Neural progenitor cell (in vitro differentiated cells): ENCODE results near the gene CKAP2L. TPM values are rescaled to one million over a fixed set of nuclear protein-coding genes. Genes with fewer than 3 reads are reported as not detected.

ENCODE experiments used
- DNase-seq: peaks from one replicate; pipeline ENCODE4 v3.0.0-alpha.2; 2016; ENCODE audit warnings: low spot score
- H2AFZ ChIP-seq: fragments of 200-600 bp; sonication (generic); replicated peaks from 2 replicates; pipeline ENCODE4 v1.6.1; 2016; ENCODE audit warnings: antibody characterized with exemption
- H3F3A ChIP-seq: fragments of 200-600 bp; sonication (generic); 2 replicates; pipeline ENCODE4 v1.6.1; 2016; ENCODE audit warnings: antibody characterized with exemption, low read depth
- H3K27ac ChIP-seq: fragments of 200-600 bp; sonication (generic); 2 replicates; pipeline ENCODE4 v1.5.1; 2016; ENCODE audit warnings: mild to moderate bottlenecking
- H3K27me3 ChIP-seq: fragments of 200-600 bp; sonication (generic); 2 replicates; pipeline ENCODE4 v1.6.1; 2016; ENCODE audit warnings: mild to moderate bottlenecking, moderate library complexity
- H3K36me3 ChIP-seq: fragments of 200-600 bp; sonication (generic); 2 replicates; pipeline ENCODE4 v1.5.1; 2016
- H3K4me1 ChIP-seq: fragments of 200-600 bp; sonication (generic); 2 replicates; pipeline ENCODE4 v1.6.1; 2016; ENCODE audit warnings: mixed run types
- H3K4me2 ChIP-seq: fragments of 200-600 bp; sonication (generic); 2 replicates; pipeline ENCODE4 v1.6.1; 2016
- H3K4me3 ChIP-seq: fragments of 200-600 bp; sonication (generic); 2 replicates; pipeline ENCODE4 v1.5.1; 2016
- H3K79me2 ChIP-seq: fragments of 200-600 bp; sonication (generic); 2 replicates; pipeline ENCODE4 v1.6.1; 2016; ENCODE audit warnings: low read depth
- H3K9ac ChIP-seq: fragments of 200-600 bp; sonication (generic); 2 replicates; pipeline ENCODE4 v1.6.1; 2016
- H3K9me3 ChIP-seq: fragments of 200-600 bp; sonication (generic); 2 replicates; pipeline ENCODE4 v1.5.1; 2016; ENCODE audit warnings: low read depth
- H4K20me1 ChIP-seq: fragments of 200-600 bp; sonication (generic); 2 replicates; pipeline ENCODE4 v1.6.1; 2016; ENCODE audit warnings: low read depth
- H3K27ac Mint-ChIP-seq: 3 replicates; pipeline ENCODE4 v1.8.0; 2021; ENCODE audit warnings: mixed read lengths
- H3K27me3 Mint-ChIP-seq: 2 replicates; pipeline ENCODE4 v1.8.0; 2022; ENCODE audit warnings: low read depth, mild to moderate bottlenecking, inconsistent platforms, moderate library complexity, mixed read lengths; ENCODE audit not compliant: insufficient read depth
- H3K36me3 Mint-ChIP-seq: 3 replicates; pipeline ENCODE4 v1.8.0; 2021; ENCODE audit warnings: mixed read lengths
- H3K4me1 Mint-ChIP-seq: 3 replicates; pipeline ENCODE4 v1.8.0; 2021; ENCODE audit warnings: mixed read lengths
- H3K4me3 Mint-ChIP-seq: 3 replicates; pipeline ENCODE4 v1.8.0; 2021; ENCODE audit warnings: mild to moderate bottlenecking, moderate library complexity, mixed read lengths
- H3K9me3 Mint-ChIP-seq: 3 replicates; pipeline ENCODE4 v1.8.0; 2020; ENCODE audit warnings: mixed read lengths
- CTCF ChIP-seq: fragments of 200-600 bp; sonication (generic); IDR thresholded peaks from 2 replicates; pipeline ENCODE4 v1.5.1; 2017; ENCODE audit warnings: antibody characterized with exemption, mild to moderate bottlenecking
- EZH2 ChIP-seq: fragments of 200-600 bp; sonication (generic); IDR thresholded peaks from 2 replicates; pipeline ENCODE4 v1.6.1; 2017; ENCODE audit warnings: antibody characterized with exemption, mild to moderate bottlenecking, moderate library complexity
- EZH2phosphoT487 ChIP-seq: fragments of 200-600 bp; sonication (generic); IDR thresholded peaks from 2 replicates; pipeline ENCODE4 v1.6.1; 2017; ENCODE audit warnings: antibody characterized with exemption
- total RNA-seq: library from RNA; depleted of rRNA; stranded (reverse); fragments of >200 nt; gene quantifications from 2 replicates; pipeline ENCODE4 v1.2.3, GENCODE V29; 2015; ENCODE audit warnings: low replicate concordance

Gene CKAP2L
- total RNA-seq, 1 donor from 2014 or later: 53.7 TPM

GRCh38 chr2:112784199-112785189 lies 20.1 kb upstream of the CKAP2L start, which contains the start of gene IL1A:
Gene IL1A (minus strand): TSS chr2:112784493. CDS start chr2:112783770, 723 bp downstream.
- peak; percentile 86 for DNase-seq

GRCh38 chr2:112783187-112783714 lies 18.8 kb upstream of the CKAP2L start:
- Mint-ChIP-seq H3K9me3 (no peaks in the 10 kb centered on the region), H3K4me3 (no peak overlapping the region), H3K4me1 (peaks cover 10% of the 10 kb centered on the region), H3K27me3 (no peaks in the 10 kb centered on the region), H3K36me3 (no peaks in the 10 kb centered on the region), H3K27ac (no peak overlapping the region)
- Histone ChIP-seq H3K9ac (no peak overlapping the region), H3K4me1 (peaks cover 31% of the 10 kb centered on the region), H3F3A (peaks cover 5% of the 10 kb centered on the region), H3K79me2 (no peaks in the 10 kb centered on the region), H4K20me1 (no peaks in the 10 kb centered on the region), H3K4me2 (peak overlapping the region; percentile 74), H2AFZ (peak overlapping the region; percentile 86), H3K36me3 (no peaks in the 10 kb centered on the region), H3K27me3 (no peaks in the 10 kb centered on the region), H3K9me3 (no peaks in the 10 kb centered on the region), H3K4me3 (peak overlapping the region; percentile 36), H3K27ac (no peak overlapping the region)
- TF ChIP-seq CTCF: no peak
- TF ChIP-seq EZH2phosphoT487: no peak
- TF ChIP-seq EZH2: no peak
- no peak for DNase-seq

More at GRCh38 chr2:112784199-112785189, 20.1 kb upstream of the CKAP2L start, which contains the start of gene IL1A:
- no peaks in the 10 kb centered on the region for H3K79me2 ChIP-seq
- H3K36me3 ChIP-seq: no peaks in the 10 kb centered on the region
- no peak within 1 kb of the TSS for H3K9ac ChIP-seq
- Mint-ChIP-seq H3K4me1 (peaks cover 10% of the 10 kb centered on the region), H3K4me3 (peak within 1 kb of the TSS; percentile 42), H3K36me3 (no peaks in the 10 kb centered on the region), H3K27ac (no peak within 1 kb of the TSS), H3K9me3 (no peaks in the 10 kb centered on the region), H3K27me3 (peaks cover 2% of the 10 kb centered on the region)
- H3K27ac ChIP-seq: no peak within 1 kb of the TSS
- peaks cover 31% of the 10 kb centered on the region for H3K4me1 ChIP-seq
- H4K20me1 ChIP-seq: no peaks in the 10 kb centered on the region
- H3K4me3 ChIP-seq: peak within 1 kb of the TSS; percentile 36
- peaks cover 5% of the 10 kb centered on the region for H3F3A ChIP-seq
- TF ChIP-seq CTCF: no peak
- H3K9me3 ChIP-seq: no peaks in the 10 kb centered on the region
- H3K4me2 ChIP-seq: peak within 1 kb of the TSS; percentile 74
- H3K27me3 ChIP-seq: no peaks in the 10 kb centered on the region
- peak within 1 kb of the TSS; percentile 86 for H2AFZ ChIP-seq

- Mint-ChIP-seq H3K4me3 (no peak overlapping the region), H3K27me3 (no peaks in the 10 kb centered on the region), H3K4me1 (peaks cover 13% of the 10 kb centered on the region), H3K9me3 (no peaks in the 10 kb centered on the region), H3K36me3 (no peaks in the 10 kb centered on the region), H3K27ac (no peak overlapping the region)
- Histone ChIP-seq H3K9ac (no peak overlapping the region), H3K4me1 (peaks cover 37% of the 10 kb centered on the region), H3K4me3 (no peak overlapping the region), H3K79me2 (no peaks in the 10 kb centered on the region), H2AFZ (no peak overlapping the region), H3K27ac (no peak overlapping the region), H3K36me3 (no peaks in the 10 kb centered on the region), H3K4me2 (no peak overlapping the region), H4K20me1 (no peaks in the 10 kb centered on the region), H3F3A (peaks cover 11% of the 10 kb centered on the region), H3K9me3 (no peaks in the 10 kb centered on the region), H3K27me3 (no peaks in the 10 kb centered on the region)
- no peak for DNase-seq
- TF ChIP-seq EZH2: no peak
- no peak for TF ChIP-seq EZH2phosphoT487
- TF ChIP-seq CTCF: no peak
These were observed 17.9 kb upstream of the CKAP2L start for GRCh38 chr2:112782234-112782799.
